Left kidney (tissue), 2 donors: ENCODE results near the gene DNTT. TPM values are rescaled to one million over a fixed set of nuclear protein-coding genes. Genes with fewer than 3 reads are reported as not detected.

Experiments
- DNase-seq: peaks from one replicate; pipeline ENCODE4 v3.0.0-alpha.2; 2013
- polyA plus RNA-seq: library from polyadenylated mRNA; unstranded; fragments of 120-200 nt; gene quantifications from one replicate; pipeline ENCODE4 v1.2.1, GENCODE V29; 2013; ENCODE audit not compliant: insufficient read length

DNTT gene
- polyA plus RNA-seq, 1 donor, result 0.10 TPM

DNA sequence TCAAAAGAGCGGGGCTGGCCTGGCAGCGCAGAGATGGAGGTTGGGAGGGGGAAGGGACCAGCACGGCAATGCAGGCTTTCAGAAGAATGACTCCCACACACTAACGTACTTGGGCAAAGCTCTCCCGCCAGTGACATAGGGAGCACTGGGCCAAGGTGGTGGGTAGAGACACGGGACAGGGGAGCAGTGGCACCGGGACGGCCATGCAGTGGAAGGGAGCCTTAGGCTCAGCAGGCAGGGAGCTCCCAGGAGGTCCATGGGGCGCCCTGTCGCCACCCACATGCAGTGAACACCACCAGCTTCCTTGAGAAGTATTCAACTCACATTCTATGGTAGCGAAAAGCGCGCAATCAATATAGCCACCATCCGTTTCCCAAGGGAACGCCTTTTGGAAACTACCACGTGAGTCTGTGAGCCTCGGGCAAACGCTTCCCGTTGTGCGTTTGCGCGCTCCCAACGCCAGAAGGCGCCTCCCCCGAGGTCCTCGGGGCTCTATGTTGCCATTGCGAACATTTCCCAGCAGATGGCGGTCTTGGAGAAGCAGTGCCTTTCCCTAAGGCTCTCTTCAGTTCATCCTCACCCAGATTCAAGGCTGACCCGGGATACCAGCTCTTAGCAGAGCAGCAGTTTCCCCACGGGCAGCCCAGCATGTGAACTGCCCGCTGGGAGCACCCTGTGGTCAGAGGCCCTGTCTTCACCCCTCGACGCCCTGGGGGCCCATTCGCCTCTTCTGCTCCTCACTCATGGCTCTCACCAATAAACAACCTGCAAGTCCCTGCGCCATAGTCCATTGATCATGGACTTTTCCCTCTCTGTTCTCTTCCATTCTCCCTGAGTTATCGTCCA, 71.0 kb downstream of the DNTT start:
- DNase-seq, result peak; percentile 91

DNA sequence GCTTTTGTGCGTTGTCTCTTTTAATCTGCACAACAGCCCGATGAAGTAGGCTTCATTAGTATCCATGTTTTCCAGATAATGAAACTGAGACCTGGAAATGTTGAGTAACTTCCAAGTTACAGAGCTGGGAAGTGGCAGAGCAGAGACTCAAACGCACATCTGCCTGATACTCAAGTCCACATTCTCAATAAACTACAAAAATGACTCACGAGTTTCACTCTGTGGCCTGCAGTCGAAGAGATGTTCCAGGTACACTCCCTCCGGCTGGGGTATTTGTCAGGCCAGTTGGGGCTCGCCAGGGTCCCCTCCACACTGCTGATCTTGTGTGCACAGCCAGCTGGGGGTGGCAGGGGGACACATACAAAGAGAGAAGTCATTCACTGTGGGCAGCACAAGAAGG, 72.2 kb downstream of the DNTT start:
- DNase-seq, result no peak

DNA sequence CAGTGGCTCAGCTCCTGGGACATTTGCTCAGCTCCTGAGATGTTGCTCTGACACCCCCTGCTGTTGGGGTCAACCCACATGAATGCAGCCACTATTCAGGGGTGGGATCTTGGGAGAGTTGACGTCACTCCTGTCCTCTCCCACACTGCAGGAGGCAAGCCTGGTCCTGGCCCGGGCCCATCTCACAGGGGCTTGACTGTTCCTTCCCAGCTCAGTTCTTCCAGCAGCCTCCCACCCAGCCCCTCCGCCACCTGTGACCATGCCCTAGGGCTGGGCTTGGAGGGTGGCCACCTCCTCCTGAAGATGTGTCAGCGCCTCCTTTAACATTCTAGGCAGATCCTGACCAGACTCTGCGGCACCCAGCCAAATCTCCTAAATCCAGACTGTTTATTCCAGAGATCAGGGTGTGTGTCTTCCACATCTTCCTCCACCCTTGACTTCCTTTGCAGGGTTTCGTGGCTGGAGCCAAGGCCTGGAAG, 73.6 kb downstream of the DNTT start:
- DNase-seq, result no peak

DNA sequence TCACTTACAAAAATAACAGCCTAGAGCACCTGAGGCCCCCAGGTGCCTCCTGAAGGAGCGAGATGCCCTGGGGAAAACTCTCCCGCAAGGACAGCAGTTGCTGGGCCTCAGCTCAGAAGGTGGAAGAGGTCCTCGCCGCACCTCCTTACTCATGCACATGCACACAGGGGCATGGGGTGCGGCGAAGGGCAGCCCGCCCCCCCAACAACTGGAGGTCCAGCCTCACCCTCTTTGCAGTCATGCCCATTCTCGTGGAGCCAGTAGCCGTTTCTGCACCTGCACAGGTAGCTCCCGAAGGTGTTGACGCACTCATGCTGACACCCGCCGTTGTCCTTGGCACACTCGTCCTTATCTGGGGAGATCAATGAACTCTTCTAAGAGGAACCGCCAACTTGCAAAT, 74.5 kb downstream of the DNTT start:
- no peak for DNase-seq

DNA sequence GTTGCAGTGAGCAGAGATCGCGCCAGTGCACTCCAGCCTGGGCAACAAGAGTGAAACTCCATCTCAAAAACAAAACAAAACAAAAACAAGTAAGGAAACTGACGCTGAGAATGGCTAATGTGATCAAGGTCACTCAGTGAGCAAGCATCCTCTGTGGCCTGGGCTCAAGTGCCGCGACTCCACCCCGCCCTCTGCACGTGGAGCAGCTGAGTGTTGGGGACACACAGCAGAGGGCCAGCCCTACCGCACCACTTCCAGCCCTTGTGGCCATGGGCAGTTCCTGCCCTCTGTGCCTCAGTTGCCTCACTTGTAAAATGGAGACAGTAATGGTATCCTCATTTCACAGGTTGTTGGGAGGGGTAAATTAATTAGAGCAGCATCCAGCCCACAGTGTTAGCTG, 75.5 kb downstream of the DNTT start:
- DNase-seq, result no peak

DNA sequence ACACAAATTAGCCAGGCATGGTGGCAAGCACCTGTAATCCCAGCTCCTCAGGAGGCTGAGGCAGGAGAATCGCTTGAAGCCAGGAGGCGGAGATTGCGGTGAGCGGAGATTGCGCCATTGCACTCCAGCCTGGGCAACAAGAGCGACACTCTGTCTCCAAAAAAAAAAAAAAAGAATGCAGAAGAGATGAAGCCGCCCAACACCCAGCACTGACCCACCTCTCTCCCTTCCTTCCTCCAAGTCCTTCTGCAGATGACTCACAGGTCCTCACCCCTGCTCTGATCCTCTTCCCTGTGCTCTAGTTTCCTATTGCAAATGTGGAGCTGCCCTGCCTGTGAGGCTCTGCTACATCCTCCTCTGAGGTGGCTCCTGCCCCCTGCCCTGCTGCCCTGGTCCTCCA, 76.6 kb downstream of the DNTT start:
- DNase-seq, result no peak

DNA sequence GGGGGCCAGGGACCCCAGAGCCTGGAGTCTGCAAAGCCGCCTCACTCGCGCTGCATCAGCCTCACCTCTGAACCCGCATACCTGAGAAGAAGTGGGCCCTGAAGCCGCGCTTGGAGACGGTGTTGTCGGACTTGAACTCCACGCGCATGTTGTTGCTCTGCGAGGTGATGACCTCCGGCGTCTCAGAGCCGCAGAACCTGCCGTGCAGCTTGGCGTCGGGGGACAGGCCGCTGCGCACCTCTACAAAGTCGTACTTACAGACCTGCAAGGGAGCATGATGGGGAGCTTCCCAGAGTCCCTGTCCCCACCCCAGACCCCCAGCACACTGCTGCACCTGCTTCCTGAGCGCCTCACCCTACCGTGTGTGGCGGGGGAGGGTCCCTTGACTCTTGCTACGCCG, 80.3 kb downstream of the DNTT start:
- no peak for DNase-seq

DNA sequence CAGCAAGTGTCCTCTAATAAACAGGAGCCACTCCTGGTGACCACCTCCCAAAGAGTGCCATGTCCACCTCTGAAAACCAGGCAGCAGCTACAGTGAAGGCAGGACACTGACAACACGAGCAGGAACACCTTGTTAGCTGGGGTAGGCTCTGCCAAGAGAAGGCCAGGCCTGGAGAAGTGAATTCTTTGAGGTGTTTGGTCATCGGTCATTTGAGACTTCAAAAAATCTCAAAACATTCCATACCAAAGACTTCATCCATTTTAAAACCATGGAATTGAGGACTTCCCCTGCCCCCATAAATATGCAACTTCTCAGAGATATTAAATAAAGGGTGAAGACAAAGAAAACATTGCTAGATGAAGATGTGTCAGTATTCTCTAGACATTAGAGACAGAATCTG, 82.9 kb downstream of the DNTT start:
- no peak for DNase-seq

DNA sequence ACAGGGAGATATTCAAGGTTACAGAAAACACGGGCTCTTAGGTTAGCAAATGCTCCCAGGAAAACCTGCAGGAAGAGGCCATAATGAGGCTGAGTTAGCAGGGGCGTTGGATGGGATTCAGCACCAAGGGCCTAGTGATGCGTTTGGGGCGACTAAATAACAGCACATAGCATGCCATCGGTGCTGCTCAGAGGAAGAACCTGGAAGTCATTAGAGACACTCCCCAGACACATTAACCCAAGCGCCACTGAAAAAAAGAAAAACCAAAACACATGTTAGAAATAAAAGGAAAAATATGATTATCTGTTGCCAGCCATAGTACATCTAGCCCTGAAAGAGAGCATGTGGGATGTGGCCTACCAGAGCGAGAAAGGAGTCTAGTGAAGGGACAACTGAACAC, 83.4 kb downstream of the DNTT start:
- no peak for DNase-seq

Other genes with a start within 250 kb of the DNTT start
- 69.9 TPM for gene ZNF518A, start 174.1 kb upstream of the DNTT start, polyA plus RNA-seq
- gene BLNK, start 32.9 kb upstream of the DNTT start, polyA plus RNA-seq, result 53.6 TPM
- gene OPALIN, start 54.6 kb downstream of the DNTT start, polyA plus RNA-seq, result not detected
- 0.78 TPM for gene TLL2, start 209.5 kb downstream of the DNTT start, polyA plus RNA-seq